Stimulated activated naive CD8-positive, alpha-beta T cell treated with anti-CD3 and anti-CD28 coated beads, Interleukin-15, Interleukin-2, amounts not matched to agents 100 ng/mL and 50 ng/mL, for 24 hours (primary cell): ENCODE measurements around the gene KCNK6.

Source experiments
- H3K27ac Mint-ChIP-seq: one replicate; pipeline ENCODE4 v1.8.0; 2021; ENCODE audit warnings: mild to moderate bottlenecking, mixed read lengths
- H3K27me3 Mint-ChIP-seq: one replicate; pipeline ENCODE4 v1.8.0; 2021; ENCODE audit warnings: mixed read lengths
- H3K36me3 Mint-ChIP-seq: one replicate; pipeline ENCODE4 v1.8.0; 2021; ENCODE audit warnings: low read depth, mixed read lengths
- H3K4me1 Mint-ChIP-seq: one replicate; pipeline ENCODE4 v1.8.0; 2021; ENCODE audit warnings: low read depth, mixed read lengths
- H3K4me3 Mint-ChIP-seq: one replicate; pipeline ENCODE4 v1.8.0; 2021; ENCODE audit warnings: mild to moderate bottlenecking, mixed read lengths
- H3K9me3 Mint-ChIP-seq: one replicate; pipeline ENCODE4 v1.8.0; 2021; ENCODE audit warnings: mixed read lengths

Gene KCNK6

GRCh38 chr19:38287604-38288003 is 32.0 kb upstream of the KCNK6 start:
- peaks cover 11% of the 10 kb centered on the region for H3K36me3 Mint-ChIP-seq
- H3K4me1 Mint-ChIP-seq, result peaks cover 3% of the 10 kb centered on the region
- H3K27ac Mint-ChIP-seq, result no peak overlapping the region
- H3K4me3 Mint-ChIP-seq, result no peak overlapping the region
- H3K9me3 Mint-ChIP-seq, result no peaks in the 10 kb centered on the region
- no peaks in the 10 kb centered on the region for H3K27me3 Mint-ChIP-seq

- peaks cover 11% of the 10 kb centered on the region for H3K36me3 Mint-ChIP-seq
- H3K9me3 Mint-ChIP-seq, result no peaks in the 10 kb centered on the region
- H3K4me1 Mint-ChIP-seq, result peaks cover 3% of the 10 kb centered on the region
- H3K27ac Mint-ChIP-seq, result no peak overlapping the region
- no peaks in the 10 kb centered on the region for H3K27me3 Mint-ChIP-seq
- H3K4me3 Mint-ChIP-seq, result no peak overlapping the region
Observed at GRCh38 chr19:38288123-38288855, 31.4 kb upstream of the KCNK6 start.

- no peak overlapping the region for H3K27ac Mint-ChIP-seq
- H3K27me3 Mint-ChIP-seq, result no peaks in the 10 kb centered on the region
- H3K4me1 Mint-ChIP-seq, result no peaks in the 10 kb centered on the region
- H3K36me3 Mint-ChIP-seq, result peaks cover 11% of the 10 kb centered on the region
- no peaks in the 10 kb centered on the region for H3K9me3 Mint-ChIP-seq
- H3K4me3 Mint-ChIP-seq, result no peak overlapping the region
Observed at GRCh38 chr19:38289955-38290354, 29.7 kb upstream of the KCNK6 start.

GRCh38 chr19:38290631-38291147 is 29.0 kb upstream of the KCNK6 start:
- Mint-ChIP-seq H3K9me3 (no peaks in the 10 kb centered on the region), H3K4me1 (no peaks in the 10 kb centered on the region), H3K36me3 (peaks cover 11% of the 10 kb centered on the region), H3K27ac (no peak overlapping the region), H3K27me3 (no peaks in the 10 kb centered on the region), H3K4me3 (no peak overlapping the region)

- Mint-ChIP-seq H3K4me3 (no peak overlapping the region), H3K27ac (no peak overlapping the region), H3K36me3 (peaks cover 8% of the 10 kb centered on the region), H3K27me3 (no peaks in the 10 kb centered on the region), H3K4me1 (no peaks in the 10 kb centered on the region), H3K9me3 (no peaks in the 10 kb centered on the region)
Observed at GRCh38 chr19:38291855-38292254, 27.8 kb upstream of the KCNK6 start.

GRCh38 chr19:38293281-38293680 is 26.4 kb upstream of the KCNK6 start:
- H3K4me3 Mint-ChIP-seq, result no peak overlapping the region
- no peaks in the 10 kb centered on the region for H3K9me3 Mint-ChIP-seq
- H3K36me3 Mint-ChIP-seq, result peaks cover 7% of the 10 kb centered on the region
- no peaks in the 10 kb centered on the region for H3K27me3 Mint-ChIP-seq
- H3K27ac Mint-ChIP-seq, result no peak overlapping the region
- no peaks in the 10 kb centered on the region for H3K4me1 Mint-ChIP-seq

GRCh38 chr19:38294090-38294489 is 25.6 kb upstream of the KCNK6 start:
- no peaks in the 10 kb centered on the region for H3K9me3 Mint-ChIP-seq
- no peak overlapping the region for H3K27ac Mint-ChIP-seq
- no peaks in the 10 kb centered on the region for H3K4me1 Mint-ChIP-seq
- H3K4me3 Mint-ChIP-seq, result no peak overlapping the region
- H3K36me3 Mint-ChIP-seq, result peaks cover 7% of the 10 kb centered on the region
- no peaks in the 10 kb centered on the region for H3K27me3 Mint-ChIP-seq

- Mint-ChIP-seq H3K27me3 (no peaks in the 10 kb centered on the region), H3K9me3 (no peaks in the 10 kb centered on the region), H3K4me3 (no peak overlapping the region), H3K27ac (no peak overlapping the region), H3K4me1 (no peaks in the 10 kb centered on the region), H3K36me3 (no peaks in the 10 kb centered on the region)
Observed at GRCh38 chr19:38298821-38299680, 20.6 kb upstream of the KCNK6 start.

GRCh38 chr19:38303517-38304351 is 15.9 kb upstream of the KCNK6 start, which contains the start of gene C19orf33:
C19orf33 (plus strand) TSS chr19:38304251; CDS start chr19:38304262, 11 bp downstream.
- H3K27me3 Mint-ChIP-seq, result no peaks in the 10 kb centered on the region
- no peak within 1 kb of the TSS for H3K27ac Mint-ChIP-seq
- peaks cover 7% of the 10 kb centered on the region for H3K36me3 Mint-ChIP-seq
- H3K4me3 Mint-ChIP-seq, result no peak within 1 kb of the TSS
- H3K9me3 Mint-ChIP-seq, result no peaks in the 10 kb centered on the region
- no peaks in the 10 kb centered on the region for H3K4me1 Mint-ChIP-seq

- H3K27ac Mint-ChIP-seq, result no peak overlapping the region
- no peak overlapping the region for H3K4me3 Mint-ChIP-seq
- H3K36me3 Mint-ChIP-seq, result peaks cover 7% of the 10 kb centered on the region
- no peaks in the 10 kb centered on the region for H3K9me3 Mint-ChIP-seq
- H3K4me1 Mint-ChIP-seq, result no peaks in the 10 kb centered on the region
- no peaks in the 10 kb centered on the region for H3K27me3 Mint-ChIP-seq
Observed at GRCh38 chr19:38304352-38304865, 15.2 kb upstream of the KCNK6 start.

- H3K27ac Mint-ChIP-seq, result no peak overlapping the region
- H3K36me3 Mint-ChIP-seq, result peaks cover 7% of the 10 kb centered on the region
- no peaks in the 10 kb centered on the region for H3K9me3 Mint-ChIP-seq
- H3K27me3 Mint-ChIP-seq, result no peaks in the 10 kb centered on the region
- no peaks in the 10 kb centered on the region for H3K4me1 Mint-ChIP-seq
- H3K4me3 Mint-ChIP-seq, result no peak overlapping the region
Observed at GRCh38 chr19:38304866-38305429, 14.7 kb upstream of the KCNK6 start.

- no peaks in the 10 kb centered on the region for H3K4me1 Mint-ChIP-seq
- H3K4me3 Mint-ChIP-seq, result no peak overlapping the region
- H3K36me3 Mint-ChIP-seq, result peaks cover 14% of the 10 kb centered on the region
- no peaks in the 10 kb centered on the region for H3K9me3 Mint-ChIP-seq
- no peaks in the 10 kb centered on the region for H3K27me3 Mint-ChIP-seq
- H3K27ac Mint-ChIP-seq, result no peak overlapping the region
Observed at GRCh38 chr19:38306236-38306635, 13.4 kb upstream of the KCNK6 start.

- Mint-ChIP-seq H3K27me3 (no peaks in the 10 kb centered on the region), H3K36me3 (peaks cover 14% of the 10 kb centered on the region), H3K9me3 (no peaks in the 10 kb centered on the region), H3K27ac (no peak overlapping the region), H3K4me1 (no peaks in the 10 kb centered on the region), H3K4me3 (no peak overlapping the region)
Observed at GRCh38 chr19:38307076-38307475, 12.6 kb upstream of the KCNK6 start.

- H3K27me3 Mint-ChIP-seq, result no peaks in the 10 kb centered on the region
- no peaks in the 10 kb centered on the region for H3K9me3 Mint-ChIP-seq
- H3K4me1 Mint-ChIP-seq, result peaks cover 2% of the 10 kb centered on the region
- H3K4me3 Mint-ChIP-seq, result no peak overlapping the region
- peaks cover 14% of the 10 kb centered on the region for H3K36me3 Mint-ChIP-seq
- H3K27ac Mint-ChIP-seq, result no peak overlapping the region
Observed at GRCh38 chr19:38307597-38307996, 12.0 kb upstream of the KCNK6 start.
